Measurements from ENCODE around the gene LDLRAD1. TPM values are rescaled to one million over a fixed set of nuclear protein-coding genes. Genes with fewer than 3 reads are reported as not detected.
A peak's percentile ranks its signal among the peaks of the same experiment; 100 is the strongest.
"Not testable (repeated sequence)": the region's sequence is repeated elsewhere in the genome, so short reads cannot be mapped to it uniquely, and the experiment has no call there.

LDLRAD1 gene
- total RNA-seq, 4 donors from 2014 or later, result not detected

DNA sequence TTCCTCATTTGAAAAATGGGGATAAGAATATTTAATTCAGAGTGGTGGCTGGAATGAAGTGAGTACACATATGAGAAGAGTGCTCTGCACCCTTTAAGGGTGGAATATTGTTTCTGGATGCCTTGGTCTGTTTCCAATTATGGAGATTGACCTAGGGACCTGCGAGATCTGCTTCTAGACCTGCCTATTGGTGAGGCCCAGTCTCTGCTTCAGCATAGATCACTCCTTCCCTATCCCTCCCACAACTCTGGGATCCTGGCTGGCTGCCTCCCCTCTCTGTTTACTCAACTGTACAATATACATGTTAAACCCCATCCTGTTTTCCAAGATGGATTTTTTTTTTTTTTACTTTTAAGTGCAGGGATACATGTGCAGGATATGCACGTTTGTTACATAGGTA, 6.4 kb upstream of the LDLRAD1 start:
- Histone ChIP-seq H3K9me3 (no peaks in the 10 kb centered on the region), H3K27me3 (no peaks in the 10 kb centered on the region), H3K27ac (no peak overlapping the region), H3K4me1 (peaks cover 0 to 3% (median 0%) of the 10 kb centered on the region in 4 donors), H3K4me3 (no peak overlapping the region), H3K36me3 (no peaks in the 10 kb centered on the region)
- TF ChIP-seq, protein P1, sequence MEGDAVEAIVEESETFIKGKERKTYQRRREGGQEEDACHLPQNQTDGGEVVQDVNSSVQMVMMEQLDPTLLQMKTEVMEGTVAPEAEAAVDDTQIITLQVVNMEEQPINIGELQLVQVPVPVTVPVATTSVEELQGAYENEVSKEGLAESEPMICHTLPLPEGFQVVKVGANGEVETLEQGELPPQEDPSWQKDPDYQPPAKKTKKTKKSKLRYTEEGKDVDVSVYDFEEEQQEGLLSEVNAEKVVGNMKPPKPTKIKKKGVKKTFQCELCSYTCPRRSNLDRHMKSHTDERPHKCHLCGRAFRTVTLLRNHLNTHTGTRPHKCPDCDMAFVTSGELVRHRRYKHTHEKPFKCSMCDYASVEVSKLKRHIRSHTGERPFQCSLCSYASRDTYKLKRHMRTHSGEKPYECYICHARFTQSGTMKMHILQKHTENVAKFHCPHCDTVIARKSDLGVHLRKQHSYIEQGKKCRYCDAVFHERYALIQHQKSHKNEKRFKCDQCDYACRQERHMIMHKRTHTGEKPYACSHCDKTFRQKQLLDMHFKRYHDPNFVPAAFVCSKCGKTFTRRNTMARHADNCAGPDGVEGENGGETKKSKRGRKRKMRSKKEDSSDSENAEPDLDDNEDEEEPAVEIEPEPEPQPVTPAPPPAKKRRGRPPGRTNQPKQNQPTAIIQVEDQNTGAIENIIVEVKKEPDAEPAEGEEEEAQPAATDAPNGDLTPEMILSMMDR (IDR thresholded peaks at IDR 0.05), result no peak
- no peak for TF ChIP-seq POLR2A (IDR thresholded peaks at IDR 0.05)
- no peak for DNase-seq

DNA sequence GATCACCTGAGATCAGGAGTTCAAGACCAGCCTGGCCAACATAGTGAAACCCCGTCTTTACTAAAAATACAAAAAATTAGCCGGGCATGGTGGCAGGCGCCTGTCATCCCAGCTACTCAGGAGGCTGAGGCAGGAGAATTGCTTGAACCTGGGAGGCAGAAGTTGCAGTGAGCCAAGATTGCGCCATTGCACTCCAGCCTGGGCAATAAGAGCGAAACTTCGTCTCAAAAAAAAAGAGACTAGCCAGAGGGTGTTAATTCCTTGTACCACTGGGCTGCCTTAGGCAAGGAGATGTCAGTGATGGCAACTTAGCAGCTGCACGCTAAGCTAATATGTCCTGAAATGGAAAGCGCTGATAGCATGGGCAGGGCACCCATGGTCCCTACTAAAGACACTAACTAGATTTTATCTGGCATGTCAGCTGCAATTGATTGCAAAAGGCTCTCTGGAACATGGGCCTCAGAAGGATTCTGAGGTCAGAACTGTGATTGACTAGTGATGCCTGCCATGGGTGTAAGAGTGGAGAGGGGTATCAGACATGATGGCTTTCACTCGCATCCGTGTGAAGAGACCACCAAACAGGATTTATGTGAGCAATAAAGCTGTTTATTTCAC, 1.7 kb upstream of the LDLRAD1 start:
- H3K9me3 ChIP-seq, H3K36me3 ChIP-seq, H3K4me1 ChIP-seq, DNase-seq, H3K27me3 ChIP-seq, H3K27ac ChIP-seq, H3K4me3 ChIP-seq: not testable (repeated sequence)

DNA sequence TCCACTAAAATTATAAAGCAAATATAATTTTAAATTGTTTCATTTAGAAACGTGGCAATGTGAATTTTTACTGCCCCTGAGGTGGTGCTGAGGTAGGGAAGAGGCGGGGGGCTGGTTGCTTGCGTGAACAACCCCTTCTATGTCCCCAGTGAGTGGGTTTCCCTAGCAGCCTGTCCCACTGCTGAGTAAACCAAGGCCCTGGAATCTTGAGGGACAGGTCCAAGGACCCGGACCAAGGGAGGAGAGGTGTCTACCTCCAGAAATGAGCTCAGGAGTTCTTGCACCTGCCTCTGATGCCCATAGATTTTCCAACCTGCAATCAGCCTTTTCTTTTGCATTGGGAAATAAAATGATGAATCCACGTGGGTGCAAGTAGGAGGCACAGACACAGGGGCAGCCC, 649 bp upstream of the LDLRAD1 start:
- H3K36me3 ChIP-seq, result no peaks in the 10 kb centered on the region
- H3K27me3 ChIP-seq, result no peaks in the 10 kb centered on the region
- H3K9me3 ChIP-seq, result no peaks in the 10 kb centered on the region
- DNase-seq, result no peak
- H3K27ac ChIP-seq, result no peak overlapping the region
- no peak overlapping the region for H3K4me3 ChIP-seq
- TF ChIP-seq, protein P1 (IDR thresholded peaks at IDR 0.05), result no peak
- TF ChIP-seq POLR2A (IDR thresholded peaks at IDR 0.05), result no peak
- peaks cover 0 to 8% (median 0%) of the 10 kb centered on the region in 4 donors for H3K4me1 ChIP-seq

DNA sequence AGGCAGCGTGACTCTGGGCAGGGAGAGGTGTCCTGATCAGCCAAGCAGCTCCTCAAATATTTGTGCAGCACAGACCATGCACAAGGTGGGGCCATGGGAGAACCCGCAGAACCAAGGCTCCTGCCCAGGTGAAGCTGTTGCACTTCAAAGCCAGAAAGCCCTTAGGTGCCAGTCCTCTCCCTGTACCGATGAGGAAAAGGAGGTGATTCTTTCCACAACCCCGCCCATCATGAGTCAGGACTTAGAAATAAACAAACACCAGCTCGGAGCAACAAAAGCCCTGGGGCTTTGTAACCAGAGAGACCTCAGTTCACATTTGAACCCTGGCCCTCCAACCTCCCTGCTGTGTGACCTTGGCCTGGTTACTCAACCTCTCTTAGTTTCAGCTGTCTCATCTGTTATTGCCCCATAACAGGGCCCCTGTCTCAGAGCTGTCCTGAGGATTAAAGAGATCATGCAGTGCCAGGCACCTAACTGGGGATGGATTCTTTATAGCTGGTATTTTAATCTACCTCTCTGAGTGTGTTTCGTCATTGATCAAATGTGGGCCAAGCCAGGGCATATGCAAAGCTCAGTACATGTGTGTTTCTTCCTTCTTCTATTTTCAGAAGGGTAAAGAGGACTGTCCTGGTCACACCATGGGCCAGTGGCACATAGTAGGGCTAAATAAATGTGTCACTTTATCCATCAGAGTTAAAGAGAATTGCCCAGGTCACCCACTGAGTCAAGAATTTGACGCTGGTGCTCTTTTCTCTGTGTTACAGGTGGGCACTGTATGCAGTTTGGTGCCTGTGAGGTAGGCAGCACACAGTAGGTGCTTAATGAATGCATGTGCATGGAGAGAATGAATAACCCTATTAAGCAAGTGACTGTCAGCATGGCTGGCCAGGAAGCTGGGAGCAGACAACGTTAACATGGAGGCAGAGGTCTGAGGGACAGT, 1.4 kb downstream of the LDLRAD1 start:
- no peak overlapping the region for H3K4me3 ChIP-seq
- DNase-seq, result peak in 1 of 3 donors; percentile 66
- H3K9me3 ChIP-seq, result no peaks in the 10 kb centered on the region
- H3K27me3 ChIP-seq, result no peaks in the 10 kb centered on the region
- TF ChIP-seq, protein P1 (IDR thresholded peaks at IDR 0.05), result no peak
- no peak for TF ChIP-seq POLR2A (IDR thresholded peaks at IDR 0.05)
- no peaks in the 10 kb centered on the region for H3K36me3 ChIP-seq
- H3K4me1 ChIP-seq, result peaks cover 0 to 8% (median 0%) of the 10 kb centered on the region in 4 donors
- no peak overlapping the region for H3K27ac ChIP-seq

DNA sequence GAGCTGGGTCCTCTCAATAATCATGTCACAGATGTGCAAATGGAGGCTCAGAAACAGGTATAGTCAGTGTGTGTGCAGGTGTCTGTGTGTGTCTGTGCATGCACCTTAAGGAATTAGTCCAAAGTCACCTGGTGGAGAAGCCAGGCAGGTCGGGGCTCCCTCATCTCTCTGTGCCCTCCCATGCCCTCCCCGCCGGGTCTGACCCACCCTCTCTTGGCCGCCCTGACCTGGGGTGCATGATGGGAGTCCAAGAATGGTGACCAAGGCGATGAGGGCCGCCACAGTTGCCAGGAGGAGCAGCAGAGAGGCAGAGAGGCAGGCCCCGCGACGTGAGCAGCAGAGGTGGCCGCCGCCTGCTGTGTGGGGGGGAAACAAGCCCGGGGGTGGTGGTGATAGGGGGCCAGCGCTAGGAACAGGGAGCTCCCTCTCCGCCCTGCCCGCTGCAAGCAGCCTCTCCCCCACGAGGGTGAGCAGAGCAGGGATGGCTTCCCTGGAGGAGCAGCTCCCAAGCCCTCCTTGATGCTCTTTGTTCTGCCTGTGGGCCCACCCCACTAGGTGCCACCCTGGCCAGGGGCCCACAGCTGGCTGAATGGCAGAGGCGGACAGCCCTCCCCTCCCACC, 3.9 kb downstream of the LDLRAD1 start:
- Histone ChIP-seq H3K27ac (no peak overlapping the region), H3K27me3 (no peaks in the 10 kb centered on the region), H3K36me3 (no peaks in the 10 kb centered on the region), H3K4me3 (no peak overlapping the region), H3K9me3 (no peaks in the 10 kb centered on the region), H3K4me1 (peaks cover 0 to 8% (median 0%) of the 10 kb centered on the region in 4 donors)
- DNase-seq, result no peak
- no peak for TF ChIP-seq POLR2A (IDR thresholded peaks at IDR 0.05)
- TF ChIP-seq, protein P1 (IDR thresholded peaks at IDR 0.05), result no peak
